GM19455 (cell line): ENCODE data around the gene BRAP.
A peak's percentile ranks its signal among the peaks of the same experiment; 100 is the strongest.
"Not testable (repeated sequence)": the region's sequence is repeated elsewhere in the genome, so short reads cannot be mapped to it uniquely, and the experiment has no call there.

Experiments used
- ATAC-seq: cut with Tn5 transposase; IDR thresholded peaks from one replicate; pipeline ENCODE4 v1.9.1; 2021; ENCODE audit not compliant: unreplicated experiment

BRAP gene

GRCh38 chr12:111685811-111686573, at the start of gene BRAP, which contains the start of gene ACAD10:
BRAP (minus strand) TSS chr12:111685956; CDS start chr12:111685792, 164 bp downstream.
ACAD10 (plus strand) TSS chr12:111686053; CDS start chr12:111692710, 6,657 bp downstream.
- peak; percentile 87 for ATAC-seq

GRCh38 chr12:111733340-111733915, 47.7 kb upstream of the BRAP start:
- no peak for ATAC-seq

GRCh38 chr12:111732786-111733185, 47.0 kb upstream of the BRAP start:
- ATAC-seq = no peak

GRCh38 chr12:111730420-111730819, 44.7 kb upstream of the BRAP start:
- ATAC-seq = no peak

- ATAC-seq = no peak
Measured at GRCh38 chr12:111728795-111729194, 43.0 kb upstream of the BRAP start.

- ATAC-seq = not testable (repeated sequence)
Measured at GRCh38 chr12:111723646-111724360, 38.0 kb upstream of the BRAP start.

- no peak for ATAC-seq
Measured at GRCh38 chr12:111720457-111720856, 34.7 kb upstream of the BRAP start.

- ATAC-seq = not testable (repeated sequence)
Measured at GRCh38 chr12:111719316-111719715, 33.6 kb upstream of the BRAP start.

- no peak for ATAC-seq
Measured at GRCh38 chr12:111715279-111715678, 29.5 kb upstream of the BRAP start.

GRCh38 chr12:111706145-111706544, 20.4 kb upstream of the BRAP start:
- ATAC-seq = no peak

- no peak for ATAC-seq
Measured at GRCh38 chr12:111705672-111706071, 19.9 kb upstream of the BRAP start.

- no peak for ATAC-seq
Measured at GRCh38 chr12:111699962-111700361, 14.2 kb upstream of the BRAP start.

GRCh38 chr12:111693818-111694217, 8.1 kb upstream of the BRAP start:
- no peak for ATAC-seq

- ATAC-seq = no peak
Measured at GRCh38 chr12:111692575-111693210, 6.9 kb upstream of the BRAP start.

- no peak for ATAC-seq
Measured at GRCh38 chr12:111691262-111691661, 5.5 kb upstream of the BRAP start.

GRCh38 chr12:111687952-111688351, 2.2 kb upstream of the BRAP start:
- no peak for ATAC-seq

- no peak for ATAC-seq
Measured at GRCh38 chr12:111687255-111687654, 1.5 kb upstream of the BRAP start.

GRCh38 chr12:111686574-111687105, 884 bp upstream of the BRAP start:
- no peak for ATAC-seq

- peak; percentile 6 for ATAC-seq
Measured at GRCh38 chr12:111685322-111685810, 390 bp downstream of the BRAP start.

GRCh38 chr12:111684485-111685198, 1.1 kb downstream of the BRAP start:
- ATAC-seq = not testable (repeated sequence)
